Activated CD8-positive, alpha-beta memory T cell treated with anti-CD3 and anti-CD28 coated beads for 4 hours (primary cell): Measurements from ENCODE around the gene PCK2.
A peak's percentile ranks its signal among the peaks of the same experiment; 100 is the strongest.
"Not testable (repeated sequence)": the region's sequence is repeated elsewhere in the genome, so short reads cannot be mapped to it uniquely, and the experiment has no call there.

Source experiments
- DNase-seq, 2 donors: peaks; one replicate each; pipeline ENCODE4 v3.0.0-alpha.2; 2020; ENCODE audit warnings: low read depth in 2 of 2

PCK2 gene

GRCh38 chr14:24095271-24096068, 1.4 kb downstream of the PCK2 start:
- DNase-seq, result peak in 1 of 2 donors; percentile 29

GRCh38 chr14:24096545-24097181, 2.6 kb downstream of the PCK2 start:
- DNase-seq, result no peak

GRCh38 chr14:24098229-24098926, 4.3 kb downstream of the PCK2 start:
- DNase-seq, result no peak

- DNase-seq, result no peak
Measured at GRCh38 chr14:24098927-24099813, 5.1 kb downstream of the PCK2 start.

- DNase-seq, result no peak
Measured at GRCh38 chr14:24100197-24100981, 6.3 kb downstream of the PCK2 start.

- no peak for DNase-seq
Measured at GRCh38 chr14:24100982-24101494, 6.9 kb downstream of the PCK2 start.

- no peak for DNase-seq
Measured at GRCh38 chr14:24102357-24103048, 8.4 kb downstream of the PCK2 start.

- DNase-seq, result no peak
Measured at GRCh38 chr14:24103451-24103850, 9.3 kb downstream of the PCK2 start.

- DNase-seq, result not testable (repeated sequence)
Measured at GRCh38 chr14:24105609-24106239, 11.6 kb downstream of the PCK2 start.

GRCh38 chr14:24106672-24107271, 12.7 kb downstream of the PCK2 start:
- no peak for DNase-seq

GRCh38 chr14:24108336-24108874, 14.3 kb downstream of the PCK2 start:
- DNase-seq, result no peak

GRCh38 chr14:24110060-24110459, 15.9 kb downstream of the PCK2 start:
- DNase-seq, result no peak

- DNase-seq, result no peak
Measured at GRCh38 chr14:24110523-24110922, 16.4 kb downstream of the PCK2 start.

GRCh38 chr14:24113379-24113800, 19.3 kb downstream of the PCK2 start:
- DNase-seq, result no peak

- peak; percentile 45 to 51 for DNase-seq
Measured at GRCh38 chr14:24113801-24114531, 19.9 kb downstream of the PCK2 start.

- DNase-seq, result peak; percentile 96 to 98
Measured at GRCh38 chr14:24114532-24115421, 20.7 kb downstream of the PCK2 start, which contains the start of the genes DCAF11 and NRL. TSS of gene DCAF11 (plus strand) at chr14:24114777. CDS start at chr14:24115595, 818 bp downstream. TSS of gene NRL (minus strand) at chr14:24114949. CDS start at chr14:24082848, 32,101 bp downstream.
